ENCODE data around the gene PPM1A. TPM values are rescaled to one million over a fixed set of nuclear protein-coding genes. Genes with fewer than 3 reads are reported as not detected.

The PPM1A gene
- total RNA-seq, 1 donor from 2014 or later = 116 TPM

DNA sequence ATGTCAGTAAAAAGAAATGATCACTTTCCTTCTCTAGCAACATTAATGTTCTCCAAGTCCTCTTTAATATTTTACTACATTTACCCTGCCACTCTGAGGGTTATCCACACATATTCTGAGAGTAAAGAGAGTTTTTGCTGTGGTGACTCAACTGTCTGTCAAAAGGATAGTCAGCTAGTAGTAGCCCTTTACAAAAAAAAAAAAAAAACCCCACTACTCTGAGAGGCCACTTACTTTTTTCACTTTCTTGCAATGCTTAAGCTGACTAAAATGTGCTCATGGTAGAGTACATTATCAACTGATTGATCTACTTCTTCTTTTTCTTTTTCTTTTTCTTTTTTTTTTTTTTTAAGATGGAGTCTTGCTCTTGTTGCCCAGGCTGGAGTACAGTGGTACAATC lies 27.6 kb upstream of the PPM1A start:
- DNase-seq = no peak
- intact Hi-C loops (cut with DNase I) = no loop called here
- no peak for ATAC-seq (ENCODE audit: poor library complexity)

DNA sequence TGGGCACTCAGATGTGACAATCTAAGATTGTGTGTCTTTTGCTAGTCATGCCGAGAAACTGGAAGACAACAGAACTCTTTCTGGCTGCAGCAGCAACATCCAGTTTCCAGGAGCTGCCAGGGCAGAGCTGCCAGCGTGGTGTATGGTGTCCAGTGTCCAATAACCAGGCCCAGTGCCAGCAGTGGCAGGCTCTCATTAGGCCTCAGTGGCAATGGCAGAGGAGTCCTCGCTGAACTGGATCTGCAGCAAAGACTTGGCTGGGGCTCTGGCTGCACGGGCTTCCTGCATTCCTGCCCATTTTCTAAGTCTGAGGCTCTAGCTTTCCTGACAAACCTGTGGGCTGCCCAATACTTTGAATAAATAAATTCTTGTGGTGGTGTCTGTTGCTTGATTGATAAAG lies 26.2 kb upstream of the PPM1A start:
- intact Hi-C loops (cut with DNase I) = no loop called here
- DNase-seq = peak; percentile 86
- ATAC-seq (ENCODE audit: poor library complexity) = peak; percentile 94

DNA sequence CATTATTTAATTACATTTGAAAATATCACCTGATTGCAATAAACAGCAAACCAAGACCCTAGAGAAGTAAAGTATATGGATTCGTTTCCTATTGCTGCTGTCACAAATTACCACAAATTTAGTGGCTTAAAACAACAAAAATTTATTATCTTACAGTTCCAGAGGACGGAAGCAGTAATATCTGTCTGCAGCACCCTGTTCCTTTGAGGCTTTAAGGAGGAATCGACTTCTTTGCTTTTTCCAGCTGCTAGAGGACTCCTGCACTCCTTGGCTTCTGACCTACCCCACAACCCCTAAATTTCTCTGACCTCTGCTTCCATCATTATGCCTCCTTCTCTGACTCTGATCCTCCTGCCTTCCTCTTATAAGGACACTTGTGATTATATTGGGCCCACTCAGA lies 23.8 kb upstream of the PPM1A start:
- intact Hi-C loops (cut with DNase I) = no loop called here
- DNase-seq = no peak
- ATAC-seq (ENCODE audit: poor library complexity) = no peak

DNA sequence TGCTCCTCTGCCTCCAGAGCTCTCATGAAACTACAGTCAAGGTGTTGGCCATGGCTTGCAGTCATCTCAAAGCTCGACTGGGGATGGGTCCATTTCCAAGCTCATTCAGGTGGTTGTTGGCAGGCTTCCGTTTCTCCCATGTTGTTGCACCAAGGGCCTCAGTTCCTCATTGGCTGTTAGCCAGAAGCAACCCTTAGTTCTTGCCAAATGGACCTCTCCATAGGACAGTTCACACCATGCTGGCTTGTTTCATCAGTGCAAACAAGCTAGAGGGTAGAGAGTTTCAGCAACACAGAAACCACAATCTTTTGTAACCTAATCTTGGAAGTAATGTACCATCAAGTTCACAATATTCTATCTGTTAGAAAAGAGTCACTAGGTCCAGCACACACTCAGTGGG lies 22.7 kb upstream of the PPM1A start:
- intact Hi-C loops (cut with DNase I) = no loop called here
- DNase-seq = no peak
- no peak for ATAC-seq (ENCODE audit: poor library complexity)

- ATAC-seq (ENCODE audit: poor library complexity) = no peak
- no peak for DNase-seq
- intact Hi-C loops (cut with DNase I) = no loop called here
These were observed 21.7 kb upstream of the PPM1A start for GRCh38 chr14:60227291-60227690.

GRCh38 chr14:60229614-60230013 lies 19.4 kb upstream of the PPM1A start:
- ATAC-seq (ENCODE audit: poor library complexity) = no peak
- intact Hi-C loops (cut with DNase I) = no loop called here
- DNase-seq = no peak

DNA sequence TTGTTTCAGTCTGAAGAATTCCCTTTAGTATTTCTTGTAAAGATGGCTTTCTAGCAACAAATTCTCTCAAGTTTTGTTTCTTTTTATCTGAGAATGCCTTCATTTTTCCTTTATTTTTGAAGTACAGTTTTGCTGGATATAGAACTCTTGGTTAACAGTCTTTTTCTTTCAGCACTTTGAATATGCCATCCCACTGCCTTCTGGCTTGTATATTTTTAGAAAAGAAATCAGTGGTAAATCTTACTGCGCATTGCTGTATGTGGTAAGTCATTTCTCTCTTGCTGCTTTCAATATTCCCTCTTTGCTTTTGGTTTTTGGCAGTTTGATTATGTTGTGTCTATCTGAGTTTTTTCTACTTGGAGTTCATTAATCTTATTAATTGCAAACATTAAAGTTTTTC lies 16.8 kb upstream of the PPM1A start:
- intact Hi-C loops (cut with DNase I) = no loop called here
- DNase-seq (no peak), ATAC-seq (ENCODE audit: poor library complexity) (no peak)

DNA sequence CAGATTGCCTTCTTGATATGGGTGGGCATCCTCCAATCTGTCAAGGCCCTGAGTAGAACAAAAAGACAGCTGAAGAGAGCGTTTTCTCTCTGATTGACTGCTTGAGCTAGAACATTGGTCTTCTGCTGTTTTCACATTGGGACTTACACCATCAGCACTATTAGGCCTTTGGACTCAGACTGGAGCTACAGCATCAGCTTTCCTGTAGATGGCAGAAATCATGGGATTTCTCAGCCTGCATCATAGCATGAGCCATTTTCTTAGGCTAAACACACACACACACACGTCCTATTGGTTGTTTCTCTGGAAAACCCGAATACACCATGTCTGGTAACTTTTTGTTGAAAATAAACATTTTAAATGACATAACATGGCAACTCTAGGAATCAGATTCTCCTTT lies 15.8 kb upstream of the PPM1A start:
- DNase-seq (no peak), ATAC-seq (ENCODE audit: poor library complexity) (no peak)
- intact Hi-C loops (cut with DNase I) = no loop called here

GRCh38 chr14:60233891-60234290 lies 15.1 kb upstream of the PPM1A start:
- intact Hi-C loops (cut with DNase I) = no loop called here
- ATAC-seq (ENCODE audit: poor library complexity) (no peak), DNase-seq (no peak)

GRCh38 chr14:60235440-60235839 lies 13.6 kb upstream of the PPM1A start:
- intact Hi-C loops (cut with DNase I) = no loop called here
- DNase-seq (no peak), ATAC-seq (ENCODE audit: poor library complexity) (peak; percentile 78)

- intact Hi-C loops (cut with DNase I) = no loop called here
- DNase-seq (no peak), ATAC-seq (ENCODE audit: poor library complexity) (no peak)
These were observed 10.1 kb upstream of the PPM1A start for GRCh38 chr14:60238955-60239354.

GRCh38 chr14:60240139-60240856 lies 8.7 kb upstream of the PPM1A start:
- intact Hi-C loops (cut with DNase I) = no loop called here
- DNase-seq (no peak), ATAC-seq (ENCODE audit: poor library complexity) (peak; percentile 75)

DNA sequence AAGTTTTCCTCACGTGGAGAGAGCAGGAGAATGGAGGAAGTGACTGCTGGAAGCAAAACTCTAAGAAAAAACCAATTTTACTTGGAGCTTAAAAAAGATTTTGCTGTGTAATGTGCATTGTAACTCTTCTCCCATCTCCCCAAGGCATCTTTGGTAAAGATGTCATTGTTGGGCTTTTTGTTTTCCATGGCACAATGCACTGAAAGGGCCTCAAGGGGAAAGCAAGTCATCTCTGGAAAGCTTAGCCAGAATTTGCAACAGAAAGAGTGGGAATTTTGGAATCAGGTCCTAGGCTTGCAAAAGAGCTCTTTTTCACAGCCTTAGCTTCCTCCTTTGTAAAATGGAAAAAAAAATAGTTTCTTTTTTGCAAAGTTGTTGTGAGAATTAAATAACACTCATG lies 7.9 kb upstream of the PPM1A start:
- intact Hi-C loops (cut with DNase I) = no loop called here
- ATAC-seq (ENCODE audit: poor library complexity) (no peak), DNase-seq (no peak)

DNA sequence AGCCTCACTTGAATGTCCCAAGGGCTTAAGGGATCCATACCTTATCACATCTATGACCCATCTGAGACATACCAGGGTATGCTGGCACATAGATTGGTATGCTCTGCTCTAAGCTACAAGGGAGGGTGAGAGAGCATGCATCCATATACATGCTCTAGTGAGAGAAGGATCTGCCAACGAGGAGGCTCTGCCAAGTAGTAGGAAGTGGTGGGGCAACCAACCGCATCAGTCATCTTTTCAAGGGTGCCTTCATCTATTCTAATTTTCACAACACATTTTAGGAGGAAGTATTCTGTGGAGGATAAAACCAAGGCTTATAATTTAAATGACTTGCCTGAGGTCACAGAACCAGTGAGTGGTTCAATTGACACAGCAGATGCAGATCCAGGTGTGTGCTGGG lies 6.6 kb upstream of the PPM1A start:
- intact Hi-C loops (cut with DNase I) = no loop called here
- ATAC-seq (ENCODE audit: poor library complexity) = no peak
- no peak for DNase-seq

DNA sequence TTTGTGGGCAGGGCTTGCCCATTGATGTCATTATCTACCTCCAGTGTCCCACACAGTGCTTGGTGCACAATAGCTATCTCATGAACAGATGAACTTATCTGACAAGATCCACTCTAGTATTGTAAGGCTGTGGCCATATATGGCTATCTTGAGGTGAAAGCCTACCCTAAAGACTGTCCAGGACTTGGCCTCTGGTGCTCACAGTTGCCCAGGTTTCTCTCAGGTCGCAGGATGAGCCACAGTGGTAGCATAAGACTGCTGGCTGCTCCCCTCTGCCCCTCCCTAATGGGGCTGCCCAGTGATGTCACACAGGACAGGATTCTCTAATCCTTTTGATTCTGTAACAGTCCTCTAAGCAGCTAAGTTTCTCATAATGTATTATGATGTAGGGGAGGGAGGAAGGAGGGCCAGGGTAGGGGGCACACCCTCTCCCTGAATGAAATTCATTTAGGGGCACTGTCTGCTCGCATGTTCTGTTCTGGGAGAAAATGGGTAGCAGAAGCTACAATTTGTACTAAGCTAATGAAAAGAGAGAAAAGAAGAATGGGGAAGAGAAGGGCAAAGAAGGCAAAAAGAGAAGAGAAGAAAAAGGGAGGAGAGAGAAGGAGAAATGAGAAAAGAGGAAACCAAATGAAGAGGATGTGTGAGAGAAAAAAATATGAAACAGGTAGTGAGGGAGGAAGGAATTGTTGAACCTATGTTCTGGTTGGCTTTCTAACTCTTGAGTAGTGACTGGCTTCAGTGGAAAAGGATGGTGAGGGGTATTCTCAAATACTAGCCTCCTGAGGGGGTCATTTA lies 3.4 kb upstream of the PPM1A start:
- no peak for DNase-seq
- intact Hi-C loops (cut with DNase I) = loop anchor here (5.0 kb wide), 2 partner anchors 153 to 243 kb away; partner anchors contain the start of gene PCNX4

DNA sequence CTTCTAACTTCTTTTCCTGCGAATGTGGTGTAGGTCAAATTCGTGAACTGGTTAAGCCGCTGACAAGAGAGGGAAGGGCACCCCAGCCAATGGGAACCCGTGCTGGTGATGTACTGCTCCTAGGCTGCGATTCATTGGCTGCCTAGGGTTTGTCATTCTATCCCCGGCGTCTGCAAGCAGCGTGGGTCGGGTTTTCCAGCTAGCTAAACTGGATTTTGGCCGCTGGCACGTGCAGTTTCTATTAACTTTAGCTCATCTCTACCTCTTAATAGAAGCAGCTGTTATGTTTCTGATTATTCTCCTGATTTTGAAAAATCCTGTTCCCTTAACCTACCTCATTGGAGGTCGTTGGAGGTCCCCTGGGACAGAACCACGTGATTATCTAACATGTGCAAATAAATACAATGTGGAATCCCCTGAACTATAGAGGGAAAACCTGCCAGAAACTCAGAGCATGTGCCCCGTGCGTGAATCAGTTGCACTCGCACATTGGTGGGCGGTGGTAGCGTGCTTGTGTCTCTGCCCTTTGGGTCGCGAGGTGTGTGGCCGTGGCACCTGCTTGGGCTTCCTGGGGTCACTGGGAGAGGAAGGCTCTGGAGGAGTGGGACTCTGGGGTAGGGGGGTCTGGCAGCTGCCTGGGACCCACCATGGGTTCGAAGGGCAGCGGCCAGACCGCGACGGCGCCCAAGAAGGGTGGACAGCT lies 876 bp upstream of the PPM1A start:
- intact Hi-C loops (cut with DNase I) = loop anchor here (5.0 kb wide), 2 partner anchors 156 to 246 kb away; partner anchors contain the start of gene PCNX4
- ATAC-seq (ENCODE audit: poor library complexity) (peak; percentile 92), DNase-seq (peak; percentile 93)

More for the DNA sequence above, 3.4 kb upstream of the PPM1A start:
- ATAC-seq (ENCODE audit: poor library complexity) = no peak

DNA sequence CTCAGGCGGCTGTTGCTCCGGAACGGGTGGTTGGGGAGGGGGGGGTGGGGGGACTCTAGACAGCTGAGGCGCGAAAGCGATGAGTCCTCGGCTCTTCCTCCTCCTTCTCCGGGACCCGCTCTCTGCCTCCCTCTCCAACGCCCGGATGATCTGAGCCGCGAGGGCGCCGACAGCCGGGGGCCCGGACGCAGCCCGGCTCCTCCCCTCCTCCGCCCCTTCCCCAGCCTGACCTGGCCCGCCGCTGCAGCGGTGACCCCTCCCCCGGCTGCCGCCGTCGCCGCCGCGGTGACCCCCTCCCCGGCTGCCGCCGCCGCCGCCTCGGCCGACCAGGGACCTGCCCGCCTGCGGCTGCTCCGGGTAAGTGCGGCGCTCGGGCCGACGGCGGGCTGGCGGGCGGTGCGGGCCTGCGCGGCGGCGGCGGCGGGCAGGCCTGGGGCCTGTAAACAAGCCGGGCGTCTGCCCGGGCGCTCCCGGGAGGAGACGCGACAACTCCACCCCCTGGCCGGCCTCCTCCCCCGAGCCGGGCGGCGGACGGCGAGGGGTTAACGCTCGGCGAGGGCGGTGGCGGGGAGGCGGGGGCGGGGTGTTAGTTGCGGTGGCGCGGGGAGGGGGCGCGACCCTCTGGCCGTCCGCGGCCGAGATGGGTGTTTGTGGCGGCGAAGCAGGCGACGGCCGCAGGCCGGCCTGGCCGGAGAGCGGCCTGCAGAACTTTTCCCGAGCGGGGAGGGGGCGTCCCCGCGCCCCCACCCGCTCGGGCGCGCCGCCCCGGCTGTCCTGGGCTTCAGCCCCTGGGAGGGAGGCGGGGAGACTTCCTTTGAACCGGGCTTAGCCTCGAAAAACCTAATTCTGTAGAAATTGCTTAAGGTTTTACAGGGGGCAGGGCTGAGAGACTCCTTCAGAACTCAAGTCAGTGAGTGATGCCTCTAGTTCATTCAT lies 568 bp downstream of the PPM1A start:
- DNase-seq (peak; percentile 84), ATAC-seq (ENCODE audit: poor library complexity) (peak; percentile 60)
- intact Hi-C loops (cut with DNase I) = loop anchor here (5.0 kb wide), 2 partner anchors 157 to 247 kb away; partner anchors contain the start of gene PCNX4

- intact Hi-C loops (cut with DNase I) = no loop called here
- DNase-seq = no peak
- ATAC-seq (ENCODE audit: poor library complexity) = no peak
These were observed 1.4 kb downstream of the PPM1A start for GRCh38 chr14:60250257-60251035.
